Myocyte (in vitro differentiated cells): ENCODE results near the gene PHYKPL. TPM values are rescaled to one million over a fixed set of nuclear protein-coding genes. Genes with fewer than 3 reads are reported as not detected.
A peak's percentile ranks its signal among the peaks of the same experiment; 100 is the strongest.

ENCODE experiments used
- DNase-seq: peaks from one replicate; pipeline ENCODE4 v3.0.0-alpha.2; 2012; ENCODE audit warnings: low read depth
- polyA plus RNA-seq: library from polyadenylated mRNA; unstranded; fragments of >200 nt; gene quantifications from one replicate; pipeline ENCODE4 v1.2.1, GENCODE V29; 2012; ENCODE audit warnings: missing spikeins
- total RNA-seq: library from RNA; depleted of rRNA; stranded (reverse); fragments of >200 nt; gene quantifications from 2 replicates; pipeline ENCODE4 v1.2.3, GENCODE V29; 2014

The PHYKPL gene
- total RNA-seq = 22.8 and 26.4 TPM in 2 replicates
- 38.1 TPM for polyA plus RNA-seq

DNA sequence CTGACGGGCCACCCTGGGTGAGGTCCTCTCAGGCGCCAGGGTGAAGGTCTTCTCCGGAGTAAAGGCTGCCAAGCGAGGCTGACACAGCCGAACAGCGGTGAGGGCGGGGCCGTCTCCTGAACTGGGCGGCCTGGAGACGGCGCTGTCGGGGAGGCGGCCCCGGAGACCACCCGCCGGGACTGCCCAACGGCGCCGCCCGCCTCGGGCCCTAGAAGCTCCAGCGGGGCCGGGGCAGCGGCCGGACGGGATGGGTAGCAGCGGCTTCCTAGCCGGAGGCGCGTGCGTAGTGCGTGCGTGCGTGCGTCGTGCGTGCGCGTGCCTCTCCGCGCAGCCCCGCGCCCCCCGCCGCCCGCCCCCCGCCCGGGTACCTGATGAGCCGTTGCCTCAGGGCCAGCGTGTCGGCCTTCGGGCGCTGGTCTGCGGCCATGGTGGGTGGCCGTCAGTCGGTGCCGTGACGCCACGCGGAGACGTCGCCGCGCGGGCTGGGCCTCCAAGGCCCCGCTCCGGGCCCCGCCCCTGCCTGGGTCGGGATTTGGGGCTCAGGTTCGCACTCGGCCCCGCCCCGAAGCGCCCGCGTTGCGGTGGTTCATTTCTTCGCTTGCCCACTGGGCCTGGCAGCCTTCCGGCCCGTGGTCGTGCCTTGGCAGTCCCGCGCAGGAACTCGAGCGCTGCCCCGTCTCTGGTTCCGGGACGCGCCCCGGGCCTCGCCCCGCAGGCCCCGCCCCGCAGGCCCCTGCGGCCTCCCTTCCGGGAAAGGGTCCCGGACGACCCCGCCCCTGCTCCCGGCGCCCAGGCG lies at the start of gene PHYKPL:
PHYKPL (minus strand) TSS at position 679 of the 796 bp plus-strand sequence; CDS start at position 427, 252 bp downstream.
- DNase-seq = peak; percentile 87

DNA sequence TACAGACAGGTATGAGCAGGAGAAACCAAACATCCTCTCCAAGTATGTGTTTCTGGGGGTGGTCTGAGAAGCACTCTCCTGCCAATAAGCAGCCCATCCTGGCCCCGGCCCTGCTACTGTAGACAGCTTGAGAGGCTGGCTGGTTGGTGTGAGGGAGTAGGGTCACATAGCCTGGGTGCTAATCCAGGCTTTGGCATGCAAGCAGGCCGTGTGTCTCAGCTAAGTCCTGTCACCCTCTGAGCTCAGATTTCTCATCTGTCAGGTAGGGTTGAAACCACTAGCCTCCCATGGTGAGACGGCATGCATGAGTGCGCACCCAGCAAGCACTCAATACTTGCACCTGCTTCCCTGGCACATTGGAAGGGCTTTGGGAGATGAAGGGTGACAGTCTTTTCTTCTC lies 49.8 kb upstream of the PHYKPL start:
- DNase-seq = peak; percentile 10

DNA sequence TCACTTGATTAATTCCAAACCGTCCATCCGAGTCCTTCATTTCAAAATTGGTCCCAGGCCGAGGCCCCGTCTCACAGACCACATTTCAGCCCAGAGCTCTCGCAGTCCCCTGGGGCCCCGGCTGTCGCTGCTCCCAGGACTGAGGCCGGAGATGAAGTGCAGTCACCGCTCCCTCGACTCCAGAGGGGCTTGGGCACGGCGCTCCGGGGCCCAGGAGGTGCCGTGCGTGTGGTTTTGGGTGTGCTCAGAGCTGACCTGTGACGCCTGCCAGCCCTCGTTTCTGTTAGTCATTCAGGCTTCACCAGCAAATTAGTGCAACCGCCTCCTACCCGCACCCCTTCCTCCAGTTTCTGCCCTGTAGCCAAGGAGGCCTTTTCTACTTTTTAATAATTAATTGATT lies 48.7 kb upstream of the PHYKPL start:
- DNase-seq = no peak

DNA sequence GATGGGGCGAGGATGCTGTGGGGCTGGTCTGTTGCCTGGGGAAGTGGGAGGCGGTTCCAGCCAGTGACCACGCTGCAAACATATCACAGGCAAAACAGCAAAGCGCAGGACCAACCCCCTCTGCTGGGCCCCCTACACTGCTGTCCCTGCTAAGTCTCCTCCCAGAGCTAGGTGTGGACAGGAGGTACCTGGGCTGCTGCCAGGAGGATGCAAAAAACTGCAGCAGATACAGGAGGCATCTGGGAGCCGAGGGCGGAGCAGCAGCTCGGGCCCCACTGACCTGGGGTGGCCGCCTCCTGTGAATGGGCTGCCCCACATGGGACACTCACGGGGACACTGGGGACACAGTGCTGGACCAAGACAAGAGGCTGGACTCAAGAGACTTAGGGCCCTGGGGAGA lies 48.0 kb upstream of the PHYKPL start:
- DNase-seq = no peak

DNA sequence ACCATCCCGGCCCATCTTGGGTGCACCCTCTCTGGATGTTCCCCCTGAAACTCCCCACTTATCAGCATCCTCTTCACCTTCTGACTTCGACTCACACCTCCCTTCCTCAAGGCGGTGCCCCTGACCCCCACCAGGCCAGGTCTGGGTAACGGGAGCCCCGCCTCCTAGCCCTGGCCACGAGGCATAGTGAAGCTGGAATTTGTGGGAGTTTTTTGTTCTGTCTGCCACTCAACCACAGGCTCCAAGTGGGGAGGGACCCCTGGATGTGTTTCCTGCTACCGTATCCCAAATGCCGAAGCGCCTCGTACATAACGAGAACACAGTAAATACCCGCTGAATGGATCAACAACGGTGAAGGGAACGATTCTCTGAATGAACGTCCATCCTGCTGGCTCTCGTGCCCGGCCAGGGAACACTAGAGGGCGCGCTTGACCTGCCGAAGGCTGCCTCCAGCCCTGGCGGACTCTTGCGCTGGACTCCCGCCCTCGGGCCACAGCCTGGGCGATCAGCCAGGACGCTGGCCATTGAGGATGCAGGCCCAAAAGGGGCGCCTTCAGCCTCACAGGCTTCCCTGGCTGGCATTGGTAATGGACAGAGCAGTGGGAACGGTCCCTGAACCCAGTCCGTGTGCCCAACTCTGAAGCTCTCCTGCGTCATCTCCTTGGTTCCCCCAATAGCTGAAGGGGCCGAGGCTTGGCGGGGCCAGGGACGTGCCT lies 47.3 kb upstream of the PHYKPL start:
- DNase-seq = peak; percentile 81

DNA sequence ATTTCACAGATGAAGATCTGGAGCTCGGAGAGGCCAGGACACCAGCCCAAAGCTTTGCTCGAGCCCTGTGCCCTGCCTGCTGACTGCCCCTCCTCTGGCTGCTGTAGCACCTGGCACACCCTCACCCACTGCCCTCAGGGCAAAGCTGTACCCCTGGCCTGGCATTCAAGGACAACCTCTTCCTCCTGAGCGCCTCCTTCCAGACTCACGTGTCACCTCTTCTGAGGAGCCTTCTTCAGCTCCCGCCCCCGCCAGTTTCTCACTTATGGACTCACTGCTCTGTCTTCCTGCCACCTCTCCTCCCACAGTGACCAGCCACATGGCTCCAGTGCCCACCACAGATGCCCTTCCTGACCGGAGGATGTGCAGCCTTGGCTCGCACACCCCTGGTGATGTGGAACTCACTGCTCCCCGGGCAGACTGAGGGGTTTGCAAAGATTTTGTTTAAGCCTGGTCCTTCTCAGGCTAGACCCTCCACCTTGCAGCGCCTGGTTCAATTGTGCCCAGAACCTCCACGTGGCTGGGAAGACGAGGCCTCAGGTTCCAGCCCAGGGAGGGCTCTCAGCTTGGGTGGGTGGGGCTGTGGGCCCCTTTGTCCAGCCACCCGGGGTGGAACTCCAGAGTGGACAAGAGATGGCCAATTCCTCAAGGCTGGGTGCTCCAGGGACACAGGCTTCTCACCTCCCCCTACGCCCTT lies 46.6 kb upstream of the PHYKPL start:
- DNase-seq = no peak

DNA sequence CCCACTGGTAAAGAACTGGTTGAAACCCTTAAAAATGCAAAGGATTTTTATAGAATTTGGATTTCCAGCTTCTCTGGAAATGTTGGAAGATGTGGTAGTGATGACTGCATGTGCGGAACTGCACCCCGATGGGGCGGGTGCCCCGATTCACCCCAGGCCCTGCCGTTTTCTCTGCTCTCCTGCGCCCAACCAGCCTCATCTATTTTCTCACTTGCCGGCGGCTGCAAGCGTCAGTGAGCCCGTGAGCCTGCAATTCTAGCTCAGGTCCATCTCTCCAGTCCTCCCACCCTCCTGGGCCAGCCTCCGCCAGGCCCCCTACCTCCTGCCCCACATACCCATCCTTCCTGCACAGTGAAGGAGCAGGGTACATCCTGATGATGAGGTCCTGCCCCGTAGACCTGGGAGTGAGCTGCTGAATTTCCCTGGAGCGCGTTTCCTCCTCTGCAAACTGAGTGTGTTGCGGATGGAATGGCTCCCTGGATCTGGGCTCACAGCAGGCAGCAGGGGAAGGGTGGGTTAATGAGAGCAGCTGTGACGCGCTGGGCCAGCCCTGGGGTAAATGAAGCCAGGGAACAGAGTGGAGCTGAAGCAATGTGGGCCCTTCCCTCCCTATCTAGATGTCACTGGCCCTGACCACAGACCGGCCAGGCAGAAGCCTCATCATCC lies 45.9 kb upstream of the PHYKPL start:
- DNase-seq = no peak

DNA sequence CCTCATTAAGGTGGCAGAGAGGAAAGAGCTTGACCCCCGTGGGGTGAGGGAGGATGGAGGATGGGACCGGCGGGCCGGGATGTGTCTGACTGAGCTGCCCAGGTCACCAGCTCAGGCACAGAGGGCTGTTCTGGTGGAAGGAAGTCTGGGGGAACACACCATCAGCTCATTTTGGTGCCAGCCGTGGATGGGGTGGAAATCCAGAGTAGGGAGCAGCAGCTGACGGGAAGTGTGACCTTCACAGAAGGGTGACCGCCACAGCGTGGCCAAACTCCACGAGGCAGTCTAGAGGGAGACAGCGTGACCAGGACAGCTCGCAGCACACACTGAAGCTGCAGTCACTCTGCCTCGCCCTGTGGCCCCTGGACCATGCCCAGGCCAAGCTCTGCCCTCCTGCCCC lies 45.3 kb upstream of the PHYKPL start:
- no peak for DNase-seq

DNA sequence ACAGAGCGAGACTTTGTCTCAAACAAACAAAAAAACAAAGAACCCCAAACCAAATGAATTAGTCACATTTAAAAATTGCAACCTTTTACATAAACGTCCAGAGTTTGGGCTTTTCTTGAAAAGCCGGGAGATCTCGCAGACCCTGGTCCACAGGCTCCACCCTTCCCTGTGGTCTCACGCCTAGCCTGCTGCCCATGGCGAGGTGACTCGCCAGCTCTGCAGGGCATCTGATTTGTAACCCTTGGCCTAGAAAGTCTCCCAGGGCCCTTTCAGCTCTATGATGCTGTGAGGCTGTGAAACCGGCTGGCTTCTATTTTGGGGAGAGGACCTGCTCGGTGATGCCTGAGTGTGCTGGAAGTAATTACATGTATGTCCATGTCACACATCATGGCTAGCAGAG lies 44.7 kb upstream of the PHYKPL start:
- no peak for DNase-seq

DNA sequence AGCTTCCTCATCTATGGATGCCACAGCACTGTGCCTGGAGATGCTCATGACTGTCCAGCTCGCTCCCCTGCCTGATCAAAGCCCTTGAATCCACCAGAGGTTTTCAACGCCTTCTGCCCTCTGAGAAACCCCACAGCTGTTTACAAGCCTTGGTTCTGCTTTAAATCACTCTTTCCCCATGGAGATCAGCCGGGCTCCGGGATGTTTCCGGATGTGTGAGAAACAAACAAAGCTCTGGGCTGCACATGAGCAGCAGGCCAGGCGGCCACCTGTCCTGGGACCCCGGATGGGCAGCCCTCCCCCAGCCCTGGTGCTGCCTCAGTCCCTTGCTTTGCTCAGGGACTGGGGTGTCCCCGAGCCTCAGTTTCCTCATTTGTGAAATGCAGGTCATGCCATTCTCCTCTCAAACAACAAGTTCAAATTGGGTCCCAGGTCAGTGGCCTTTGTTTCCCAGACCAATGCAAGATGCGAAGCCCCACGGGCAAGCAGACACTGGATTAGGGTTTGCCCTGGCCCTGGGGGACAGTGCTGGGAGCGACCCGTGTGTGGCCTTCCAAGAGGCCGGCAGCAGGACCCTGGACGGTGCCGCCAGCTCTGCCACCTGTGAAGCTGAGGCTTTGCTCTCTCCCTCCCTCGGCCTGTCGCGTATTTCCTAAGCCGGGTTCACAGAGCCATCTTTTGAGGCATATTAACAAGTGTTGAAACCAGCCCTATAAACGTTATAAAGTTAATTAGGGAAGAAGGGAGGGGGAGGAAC lies 42.4 kb upstream of the PHYKPL start:
- DNase-seq = no peak

DNA sequence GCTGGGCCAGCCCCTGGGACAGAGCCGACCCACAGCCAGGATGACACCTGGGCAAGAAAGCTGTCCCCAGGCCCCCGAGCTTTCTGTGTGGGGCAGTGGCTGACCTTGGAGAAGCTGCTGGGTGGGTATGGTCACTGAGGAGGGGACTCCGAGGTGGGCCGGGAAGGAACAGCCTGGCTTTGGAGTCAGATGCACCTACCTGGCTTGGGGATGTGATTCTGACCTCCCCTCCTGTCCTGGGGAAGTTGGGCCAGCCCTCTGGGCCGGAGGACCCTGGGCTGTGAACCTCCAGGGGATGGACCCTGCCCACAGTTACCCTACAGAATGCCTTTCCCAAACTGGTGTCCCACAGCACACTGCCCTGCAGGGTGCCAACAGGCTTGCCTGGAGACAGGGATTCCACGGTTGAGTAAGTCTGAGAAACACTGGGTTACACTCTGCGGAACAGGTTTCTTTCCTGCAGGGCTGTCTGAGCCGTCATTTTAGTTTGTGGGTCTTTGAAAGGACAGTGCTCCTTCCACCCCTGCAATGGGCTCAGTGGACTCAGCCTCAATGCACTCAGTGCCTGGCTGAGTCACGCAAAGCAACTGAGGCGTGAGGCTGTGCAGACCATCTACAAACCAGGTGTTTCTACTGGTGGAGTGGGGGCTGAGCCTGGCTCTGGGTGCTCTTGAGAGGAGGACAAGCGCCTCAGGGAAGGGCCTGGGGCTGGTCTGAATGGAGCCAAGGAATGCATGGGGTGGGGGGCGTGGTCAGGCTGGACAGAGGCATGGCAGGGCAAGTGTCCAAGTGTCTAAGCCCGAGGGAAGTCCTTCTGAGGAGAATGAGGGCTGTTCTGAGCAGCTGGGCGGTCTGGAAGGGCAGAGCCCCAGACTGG lies 41.3 kb upstream of the PHYKPL start:
- DNase-seq = peak; percentile 17

DNA sequence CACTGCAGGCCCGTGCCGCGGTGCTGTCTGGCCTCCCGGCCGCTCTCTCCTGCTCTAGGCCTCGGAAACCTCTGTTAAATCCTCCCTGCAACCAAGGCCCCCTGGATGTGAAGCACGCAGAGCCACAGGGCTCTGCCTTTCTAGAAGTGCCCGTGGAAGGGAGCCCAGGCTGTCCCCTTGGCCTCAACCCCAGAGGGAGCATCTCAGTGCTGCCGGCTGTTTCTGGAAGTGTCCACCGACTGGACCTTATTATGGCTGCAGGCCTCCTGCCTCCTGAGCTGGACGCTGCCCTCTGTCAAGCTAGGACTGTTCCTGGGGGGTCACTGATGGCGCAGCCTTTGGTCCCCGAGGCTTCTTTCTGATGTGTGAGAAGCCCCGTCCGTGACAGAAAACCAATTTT lies 40.4 kb upstream of the PHYKPL start:
- no peak for DNase-seq

DNA sequence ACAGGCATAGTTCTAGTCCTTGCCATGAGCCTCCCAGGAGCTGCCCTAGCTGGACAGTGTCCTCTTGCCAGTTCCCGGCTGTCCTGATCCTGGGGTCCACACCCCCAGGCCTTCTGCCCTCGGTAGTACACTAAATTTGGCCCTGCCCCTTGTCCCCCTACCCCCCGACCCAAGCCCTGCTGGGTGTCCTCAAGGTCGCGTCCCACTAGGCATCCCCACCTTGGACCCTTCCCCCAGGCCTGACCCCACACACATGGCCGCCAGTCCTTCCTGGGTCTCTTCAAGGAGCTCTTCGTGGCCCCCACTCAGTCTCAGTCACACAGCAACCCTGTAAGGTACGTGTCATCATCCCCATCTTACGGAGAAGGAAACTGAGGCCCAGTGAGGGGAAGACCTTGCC lies 40.0 kb upstream of the PHYKPL start:
- DNase-seq = no peak

DNA sequence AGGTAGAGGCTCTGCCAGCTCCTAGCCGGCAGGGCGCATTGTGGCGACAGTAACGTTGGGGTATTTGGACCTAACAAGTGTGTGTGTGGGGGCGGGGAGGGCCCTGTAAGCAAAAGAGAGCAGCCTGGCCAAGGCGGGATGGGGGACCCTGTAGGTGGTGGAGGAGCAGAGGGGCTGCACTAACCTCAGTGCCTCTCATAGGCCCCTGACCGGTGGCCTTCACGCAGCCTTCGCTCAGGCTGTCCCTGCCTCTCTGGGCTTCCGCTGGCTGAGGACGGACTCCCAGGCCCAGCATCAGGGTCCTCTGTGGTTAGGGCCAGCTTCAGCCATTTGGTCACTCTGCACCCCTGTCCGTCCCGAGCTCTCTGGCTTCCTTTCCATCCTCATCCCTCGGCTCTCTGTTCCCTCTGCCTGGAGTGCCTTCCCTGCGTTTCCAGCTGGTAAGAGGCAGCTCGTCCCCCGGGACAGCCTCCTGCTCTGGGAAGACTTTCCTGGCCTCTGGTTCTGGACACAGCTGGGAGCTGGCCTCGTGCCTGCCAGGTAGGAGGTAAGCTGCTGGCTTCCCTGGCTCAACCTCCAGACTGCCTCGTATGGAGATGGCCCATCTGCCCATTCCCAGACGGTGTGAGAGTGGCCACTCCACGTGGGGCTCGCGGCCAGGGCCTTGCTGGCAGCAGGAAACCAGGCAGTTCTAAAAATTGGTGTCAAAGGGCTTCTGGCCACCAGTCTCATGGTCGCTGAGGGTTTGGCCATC lies 39.3 kb upstream of the PHYKPL start:
- DNase-seq = no peak

DNA sequence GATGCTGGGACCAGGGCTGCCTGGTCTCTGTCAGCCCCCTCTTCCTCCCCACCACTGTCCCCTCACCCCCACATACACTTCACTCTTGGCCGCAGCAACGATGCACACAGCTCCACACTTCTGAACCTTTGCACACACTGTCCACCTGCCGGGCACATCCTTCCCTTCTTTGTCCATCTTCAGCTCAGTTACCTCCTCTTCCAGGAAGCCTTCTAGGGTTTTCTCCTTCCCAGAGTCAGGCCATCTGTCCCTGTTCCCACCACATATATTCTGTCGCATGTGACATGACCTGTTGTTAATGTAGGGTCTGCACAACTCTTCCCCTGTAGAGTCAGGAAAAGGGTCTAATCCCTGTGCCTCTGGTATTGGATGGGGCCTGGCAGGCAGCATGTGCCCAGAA lies 38.6 kb upstream of the PHYKPL start:
- DNase-seq = no peak

DNA sequence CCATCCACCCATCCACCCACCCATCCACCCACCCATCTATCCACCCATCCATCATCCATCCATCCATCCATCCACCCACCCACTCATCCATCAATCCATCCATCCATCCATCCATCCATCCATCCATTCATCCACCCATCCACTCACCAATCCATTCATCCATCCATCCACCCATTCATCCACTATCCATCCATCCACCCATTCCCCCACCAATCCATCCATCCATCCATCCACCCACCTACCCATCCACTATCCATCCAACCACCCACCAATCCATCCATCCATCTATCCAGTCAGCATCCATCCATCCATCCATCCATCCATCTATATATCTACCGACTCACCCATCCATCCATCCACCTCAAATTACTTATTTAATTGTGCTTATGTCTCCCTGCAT lies 36.9 kb upstream of the PHYKPL start:
- DNase-seq = no peak

DNA sequence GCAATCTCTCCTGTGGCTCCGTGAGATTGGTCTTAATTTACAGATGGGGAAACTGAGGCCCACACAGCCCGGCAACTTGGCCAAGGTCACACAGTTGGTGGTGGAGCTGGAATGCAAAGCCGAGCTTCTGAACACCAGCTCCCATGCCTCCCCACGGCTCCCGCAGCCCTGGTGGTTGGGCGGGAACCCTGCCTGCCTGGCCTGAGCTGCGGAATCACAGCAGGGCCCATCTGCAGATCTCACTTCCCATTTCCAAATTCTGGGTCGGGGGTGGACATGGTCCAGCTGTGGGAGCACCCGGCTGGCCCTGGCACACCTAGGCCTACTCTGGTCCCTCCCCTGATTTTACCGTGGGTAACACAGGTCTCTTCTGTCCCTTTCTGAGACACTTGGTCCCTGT lies 35.3 kb upstream of the PHYKPL start:
- DNase-seq = no peak

DNA sequence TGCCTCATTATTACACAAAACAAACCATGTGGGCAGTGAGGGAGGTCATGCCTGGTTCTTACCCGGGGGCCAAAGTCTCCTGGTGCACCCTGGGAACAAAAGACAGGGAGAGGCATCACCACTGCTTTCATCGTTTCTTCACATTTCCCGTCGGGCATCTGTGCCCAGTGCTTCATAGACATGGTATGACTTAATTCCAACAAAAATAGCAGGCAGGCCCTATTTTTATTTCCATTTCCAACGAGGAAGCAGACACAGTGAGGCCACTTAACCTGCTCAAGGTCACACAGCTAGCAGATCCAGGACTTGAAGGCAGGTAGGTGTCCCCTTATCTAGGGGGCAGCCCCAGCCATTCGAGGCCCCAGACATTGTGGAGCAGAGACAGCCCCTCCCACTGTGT lies 34.6 kb upstream of the PHYKPL start:
- DNase-seq = peak; percentile 11

DNA sequence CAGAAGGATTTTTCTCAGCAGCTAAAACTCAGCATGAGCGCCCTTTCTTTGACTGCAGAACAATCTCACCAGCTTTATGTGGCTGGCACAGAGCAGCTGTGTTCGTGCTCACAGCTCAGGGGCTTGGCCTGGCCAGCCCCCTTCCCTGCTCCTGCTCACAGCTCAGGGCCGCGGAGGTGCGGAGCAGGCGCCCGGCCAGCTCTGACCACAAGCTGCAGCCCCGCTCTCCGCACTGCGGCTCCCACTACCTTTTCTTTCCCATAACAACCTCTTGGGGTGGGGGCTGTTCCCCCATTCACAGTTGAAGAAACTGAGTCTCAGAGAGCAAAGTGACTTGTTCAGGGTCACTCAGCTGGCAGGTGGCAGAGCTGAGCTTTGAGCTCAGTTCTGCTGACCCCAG lies 34.0 kb upstream of the PHYKPL start:
- DNase-seq = no peak
